ENCODE measurements around the gene DISP2.

The DISP2 gene

DNA sequence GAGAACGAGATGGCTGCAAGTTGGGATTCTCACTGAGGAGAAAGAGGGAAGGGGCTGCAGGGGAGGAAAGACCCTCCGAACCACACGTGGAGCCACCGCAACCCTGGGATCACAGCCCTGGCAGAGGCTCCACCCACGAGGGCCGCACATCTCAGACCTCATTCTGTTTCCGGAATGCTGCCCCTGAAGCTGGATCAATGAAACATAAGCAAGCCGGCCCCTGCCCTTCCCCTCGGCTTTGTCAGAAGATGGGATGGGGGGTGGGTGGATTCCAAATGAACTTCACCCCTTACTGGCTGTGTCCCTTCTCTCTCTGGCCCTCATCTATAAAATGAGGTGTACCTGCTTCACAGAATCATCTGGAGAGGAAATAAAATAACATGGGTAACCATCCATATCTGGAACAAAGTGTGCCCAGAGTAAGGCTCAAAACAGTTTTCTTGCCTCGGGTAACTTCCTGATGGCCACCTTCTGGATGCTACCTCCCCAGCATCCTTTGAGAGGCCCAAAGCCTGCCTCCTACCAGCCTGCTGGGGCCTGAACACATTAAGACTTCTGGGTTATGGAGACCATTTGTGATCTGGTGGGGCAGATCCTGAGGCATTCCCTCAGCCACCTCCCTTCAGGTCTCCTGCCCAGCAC is 12.7 kb upstream of the DISP2 start:
- no peak for DNase-seq

DNA sequence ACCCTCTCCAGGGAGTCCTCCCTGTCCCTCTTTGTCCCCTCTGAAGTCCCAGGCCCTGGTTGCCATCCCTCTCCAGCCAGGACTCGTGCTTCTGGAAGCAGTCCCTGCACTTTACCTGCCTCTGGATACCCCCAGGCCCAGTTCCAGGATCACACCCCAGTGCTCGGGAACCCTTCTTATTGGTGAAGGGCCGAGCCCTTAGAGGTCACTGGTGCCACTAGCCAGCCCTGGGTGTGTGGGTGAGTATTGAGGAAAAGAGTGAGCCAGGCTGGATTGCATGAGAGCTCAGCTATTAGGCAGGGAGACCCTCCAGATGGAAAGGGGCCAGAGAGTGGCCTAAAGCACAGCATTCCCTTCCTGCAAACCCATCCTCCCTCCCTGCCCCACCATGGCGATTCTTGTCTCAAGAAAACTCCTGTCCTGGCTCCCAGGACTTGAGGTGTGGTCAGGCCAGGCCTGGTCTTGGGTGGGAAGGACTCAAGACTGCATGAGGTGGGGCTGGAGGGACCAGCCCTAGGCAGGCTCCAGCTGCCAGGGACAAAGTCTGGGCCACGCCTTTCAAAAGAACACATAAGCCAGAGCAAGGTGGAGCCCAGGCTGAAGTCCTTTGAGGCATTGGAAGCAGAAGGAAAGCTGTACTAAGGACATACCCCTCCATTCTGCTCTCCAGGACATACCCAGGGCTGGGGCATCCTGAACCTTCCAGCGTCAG is 12.0 kb upstream of the DISP2 start:
- no peak for DNase-seq

DNA sequence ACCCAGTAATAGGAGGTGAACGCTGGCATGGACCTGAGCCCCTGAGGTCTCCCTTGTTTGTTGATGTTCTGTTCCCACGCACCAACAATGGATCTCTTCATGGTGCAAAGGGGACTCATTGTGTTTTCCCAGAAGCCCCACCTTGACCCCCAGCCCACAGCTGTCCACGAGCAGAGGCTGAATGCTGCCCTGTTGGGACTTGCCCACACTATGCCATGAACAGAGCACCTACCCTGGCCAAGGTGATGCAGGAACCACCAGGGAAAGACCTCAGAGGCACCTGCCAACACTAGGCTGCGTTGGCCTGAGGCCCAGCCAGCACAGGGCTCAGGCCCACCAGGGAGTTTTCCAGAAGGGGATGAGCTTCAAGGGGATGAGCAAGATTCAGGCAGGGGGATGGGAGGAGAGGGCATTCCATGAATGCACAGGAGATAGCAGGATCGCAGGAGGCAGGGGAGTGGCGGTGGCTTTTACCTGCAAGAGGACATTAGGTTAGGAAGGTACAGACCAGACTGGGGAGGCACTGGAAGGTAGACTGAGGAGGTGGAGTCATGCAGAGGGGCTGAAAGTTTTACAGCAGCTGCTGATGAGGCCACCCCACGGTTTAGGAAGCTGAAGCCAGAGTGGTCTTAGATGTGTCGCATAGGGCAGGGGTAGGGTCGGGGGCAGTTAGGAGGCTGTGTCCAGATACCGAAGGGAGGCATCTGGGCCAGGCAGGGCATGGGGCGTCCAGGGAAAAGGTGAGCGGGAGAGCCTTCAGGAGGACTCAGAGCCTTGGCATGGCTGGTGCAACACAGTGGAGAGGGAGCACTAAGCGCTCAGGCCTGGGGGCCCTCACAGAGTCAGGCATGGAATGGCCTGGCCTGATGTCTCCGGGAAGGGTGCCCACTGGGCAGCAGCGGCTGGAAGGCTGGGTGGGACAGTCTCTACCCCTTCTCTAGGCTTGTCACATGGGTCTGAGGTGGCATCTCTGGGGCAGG is 11.2 kb upstream of the DISP2 start:
- DNase-seq: no peak

DNA sequence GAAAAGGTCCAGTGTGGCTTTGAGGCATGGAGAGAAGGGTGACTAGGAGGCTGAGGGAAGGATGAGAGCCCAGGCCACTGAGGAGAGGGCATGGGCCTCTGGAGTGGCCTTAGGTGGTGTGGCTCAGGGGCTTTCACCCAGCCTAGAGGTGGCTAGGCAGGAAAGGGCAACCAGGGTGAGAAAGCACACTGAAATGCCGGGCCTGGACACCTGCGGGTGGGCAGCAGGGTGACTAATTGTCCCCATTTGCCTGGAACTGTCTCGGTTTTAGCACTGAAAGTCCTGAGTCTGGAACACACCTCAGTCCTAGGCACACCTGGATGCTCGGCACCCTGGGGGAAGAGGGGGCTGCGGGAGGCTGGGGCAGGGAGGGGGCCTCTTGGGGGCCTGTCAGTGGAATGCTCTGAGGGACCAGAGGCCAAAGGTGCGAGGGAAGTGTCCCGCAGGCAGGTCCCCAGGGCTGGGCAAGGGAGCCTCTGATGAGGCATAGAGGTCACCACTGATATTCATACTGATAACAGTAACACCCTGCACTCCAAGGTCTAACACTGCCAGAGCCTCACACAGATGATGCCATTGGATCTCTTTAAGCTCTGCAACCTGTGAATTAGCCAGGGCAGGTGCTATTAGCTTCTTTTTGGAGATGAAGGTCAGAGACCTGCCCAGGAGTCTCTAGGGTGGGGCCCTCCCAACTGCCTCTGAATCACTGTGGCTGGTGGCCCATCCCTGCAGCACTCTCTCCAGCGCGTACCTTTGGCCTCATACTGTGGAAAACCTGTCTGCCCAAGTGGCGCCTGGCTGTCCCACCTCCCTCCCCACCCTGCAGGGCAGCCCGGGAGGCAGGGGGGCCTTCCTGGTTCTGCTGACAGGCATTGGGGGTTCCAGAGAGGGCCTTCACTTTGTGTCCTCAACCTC is 10.2 kb upstream of the DISP2 start:
- no peak for DNase-seq

DNA sequence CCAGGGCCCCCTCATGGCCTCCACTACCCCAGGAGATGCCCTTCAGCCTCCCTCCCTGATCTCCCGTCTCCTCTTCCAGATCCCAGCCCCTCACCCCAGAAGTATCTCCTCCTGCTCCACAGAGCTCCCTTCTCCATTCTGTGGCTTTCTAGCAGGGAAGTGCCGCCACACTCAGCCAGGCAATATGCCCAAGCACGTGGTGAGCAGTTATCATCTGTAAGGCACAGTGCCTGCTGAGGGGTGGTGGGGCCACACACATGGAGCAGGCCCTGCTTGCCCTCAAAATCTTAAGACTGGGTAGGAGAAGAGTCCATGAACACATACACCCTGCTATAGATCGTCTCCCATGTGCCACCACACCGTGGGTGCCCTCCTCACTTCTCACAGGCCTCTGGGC is 9.5 kb upstream of the DISP2 start:
- no peak for DNase-seq

DNA sequence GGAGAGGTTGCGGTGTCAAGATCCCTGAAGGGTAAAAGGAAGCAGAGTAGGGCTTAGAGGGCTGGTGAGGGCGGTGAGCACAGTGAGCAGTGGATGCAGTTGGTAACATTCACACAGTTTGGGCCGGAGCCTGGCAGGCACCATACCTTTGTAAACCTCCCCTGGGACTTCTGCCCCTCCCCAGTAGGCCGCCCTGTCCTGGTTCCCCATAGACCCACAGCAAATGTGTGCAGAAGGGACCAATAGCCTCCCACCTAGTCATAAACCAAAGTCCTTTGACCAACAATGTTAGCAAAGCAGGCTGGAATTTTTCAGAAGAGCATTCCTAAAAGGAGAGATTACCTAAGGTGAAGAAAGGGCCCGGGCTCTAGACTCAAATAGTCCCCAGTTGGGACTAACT is 8.9 kb upstream of the DISP2 start:
- no peak for DNase-seq

DNA sequence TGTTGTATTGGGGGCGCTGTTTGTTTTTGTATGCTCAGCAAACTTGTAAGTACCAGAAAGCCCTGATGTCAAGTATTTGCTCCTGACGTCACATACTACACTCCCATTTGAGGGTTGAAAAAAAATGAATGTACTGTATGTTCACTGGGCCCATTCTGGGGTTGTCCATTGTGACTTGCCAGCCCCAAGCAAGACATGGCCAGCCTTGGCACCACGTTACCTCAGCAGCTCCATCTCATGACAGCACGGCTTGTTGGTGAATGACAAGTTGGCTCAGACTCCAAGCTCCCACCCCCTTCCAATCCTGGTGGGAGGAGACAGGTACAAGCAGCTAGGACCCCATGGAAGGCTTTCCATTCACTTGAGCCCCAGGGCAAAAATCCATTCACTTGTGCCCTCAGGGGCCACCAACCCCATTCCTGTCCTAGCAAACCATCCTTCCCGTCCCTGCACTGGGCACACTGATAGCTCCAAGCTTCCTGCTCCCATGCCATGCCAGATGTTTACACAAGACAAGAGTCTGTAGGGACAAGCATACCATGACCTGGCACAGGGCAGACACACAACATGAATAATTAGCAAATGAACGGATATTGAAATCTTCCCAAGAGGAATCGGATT is 5.6 kb upstream of the DISP2 start:
- DNase-seq: peak; percentile 43

DNA sequence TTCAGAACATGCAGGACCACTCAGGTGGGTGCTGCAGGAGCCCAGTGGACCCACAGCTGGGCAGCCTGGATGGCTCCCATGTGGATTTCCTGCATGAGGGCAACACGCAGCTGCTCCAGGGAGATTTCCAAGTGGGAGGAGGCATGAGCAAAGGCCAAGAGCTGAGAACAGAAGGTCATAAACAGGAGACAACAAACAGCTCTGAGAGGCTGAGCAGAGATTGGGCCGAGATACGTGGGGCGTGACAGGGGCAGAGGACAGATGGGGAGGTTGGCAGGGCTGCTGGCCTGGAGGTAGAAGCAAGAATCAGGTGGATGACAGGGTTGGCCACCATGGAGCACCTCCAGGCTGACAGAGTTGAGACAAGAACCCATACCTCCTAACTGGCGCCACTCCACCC is 4.3 kb upstream of the DISP2 start:
- peak; percentile 34 for DNase-seq

DNA sequence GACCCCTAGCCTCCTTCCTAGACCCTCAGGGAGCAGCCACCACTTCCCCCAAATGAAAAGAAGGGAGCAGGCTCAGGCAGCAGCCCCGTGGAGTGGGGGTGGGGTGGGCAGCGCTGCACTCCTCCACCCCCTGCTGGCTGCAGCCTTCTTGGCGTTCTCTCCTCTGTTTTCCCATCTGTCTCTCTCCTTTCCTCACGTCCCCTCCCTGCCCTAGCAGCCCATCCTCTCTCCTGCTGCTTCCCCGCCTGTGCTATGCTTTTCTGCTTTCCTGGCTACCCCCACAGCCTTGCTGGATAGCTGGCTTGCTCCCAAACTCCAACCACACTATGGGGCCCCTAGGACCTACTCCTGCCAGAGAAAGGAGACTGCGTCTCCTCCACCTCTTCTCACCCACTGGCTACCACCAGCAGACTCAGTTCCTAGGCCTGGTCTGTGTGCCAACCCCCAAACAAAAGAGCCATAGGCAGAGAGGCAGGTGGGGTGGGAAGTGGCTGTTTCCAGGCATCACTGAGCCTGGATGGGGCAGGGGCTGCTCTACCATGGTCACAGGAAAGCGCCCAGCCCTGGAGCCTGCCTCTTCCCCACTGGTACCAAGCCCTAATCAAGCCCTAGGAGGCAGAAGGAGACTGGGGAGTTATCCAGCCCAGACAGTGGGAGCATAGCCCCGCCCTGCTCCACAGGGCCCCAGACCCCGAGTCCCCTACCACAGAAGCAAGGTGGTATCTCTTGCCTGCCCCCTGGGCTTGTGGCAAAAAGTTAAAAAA is 3.4 kb upstream of the DISP2 start:
- DNase-seq: peak; percentile 12

DNA sequence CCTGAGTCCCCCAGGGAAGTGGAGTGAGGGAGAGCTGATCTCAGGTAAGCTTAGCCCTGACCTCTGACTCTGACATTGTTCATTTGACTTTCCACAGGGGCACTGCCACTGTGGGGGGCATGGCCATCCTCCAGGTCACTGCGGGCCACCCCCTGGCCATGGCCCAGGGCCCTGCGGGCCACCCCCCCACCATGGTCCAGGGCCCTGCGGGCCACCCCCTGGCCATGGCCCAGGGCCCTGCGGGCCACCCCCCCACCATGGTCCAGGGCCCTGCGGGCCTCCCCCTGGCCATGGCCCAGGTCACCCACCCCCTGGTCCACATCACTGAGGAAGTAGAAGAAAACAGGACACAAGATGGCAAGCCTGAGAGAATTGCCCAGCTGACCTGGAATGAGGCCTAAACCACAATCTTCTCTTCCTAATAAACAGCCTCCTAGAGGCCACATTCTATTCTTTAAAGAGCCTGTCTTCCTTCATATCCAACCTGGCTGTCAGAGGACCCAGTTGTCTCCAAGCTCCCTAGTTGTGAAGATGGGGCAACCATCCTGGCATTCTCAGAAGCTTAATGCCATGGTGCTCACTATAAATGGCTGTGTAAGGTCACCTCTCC is 1.9 kb upstream of the DISP2 start:
- no peak for DNase-seq

DNA sequence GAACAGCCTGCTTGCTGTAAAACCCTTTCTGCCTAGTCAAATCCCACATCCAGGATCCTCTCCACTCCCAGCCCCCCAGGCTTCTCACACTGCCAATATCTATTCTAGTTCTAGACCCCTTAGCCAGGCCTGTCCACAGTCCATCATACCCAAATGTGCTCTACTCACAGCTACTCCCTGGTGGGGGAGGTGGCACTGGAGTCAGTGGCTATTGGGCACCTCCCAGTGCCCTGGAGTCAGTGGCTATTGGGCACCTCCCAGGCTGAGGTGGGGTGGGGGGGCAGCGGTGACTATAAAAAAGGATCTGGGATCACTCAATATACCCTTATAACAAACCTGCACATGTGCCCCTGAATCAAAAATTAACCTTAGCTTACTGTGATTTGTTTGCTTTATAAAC is 773 bp upstream of the DISP2 start:
- no peak for DNase-seq

DNA sequence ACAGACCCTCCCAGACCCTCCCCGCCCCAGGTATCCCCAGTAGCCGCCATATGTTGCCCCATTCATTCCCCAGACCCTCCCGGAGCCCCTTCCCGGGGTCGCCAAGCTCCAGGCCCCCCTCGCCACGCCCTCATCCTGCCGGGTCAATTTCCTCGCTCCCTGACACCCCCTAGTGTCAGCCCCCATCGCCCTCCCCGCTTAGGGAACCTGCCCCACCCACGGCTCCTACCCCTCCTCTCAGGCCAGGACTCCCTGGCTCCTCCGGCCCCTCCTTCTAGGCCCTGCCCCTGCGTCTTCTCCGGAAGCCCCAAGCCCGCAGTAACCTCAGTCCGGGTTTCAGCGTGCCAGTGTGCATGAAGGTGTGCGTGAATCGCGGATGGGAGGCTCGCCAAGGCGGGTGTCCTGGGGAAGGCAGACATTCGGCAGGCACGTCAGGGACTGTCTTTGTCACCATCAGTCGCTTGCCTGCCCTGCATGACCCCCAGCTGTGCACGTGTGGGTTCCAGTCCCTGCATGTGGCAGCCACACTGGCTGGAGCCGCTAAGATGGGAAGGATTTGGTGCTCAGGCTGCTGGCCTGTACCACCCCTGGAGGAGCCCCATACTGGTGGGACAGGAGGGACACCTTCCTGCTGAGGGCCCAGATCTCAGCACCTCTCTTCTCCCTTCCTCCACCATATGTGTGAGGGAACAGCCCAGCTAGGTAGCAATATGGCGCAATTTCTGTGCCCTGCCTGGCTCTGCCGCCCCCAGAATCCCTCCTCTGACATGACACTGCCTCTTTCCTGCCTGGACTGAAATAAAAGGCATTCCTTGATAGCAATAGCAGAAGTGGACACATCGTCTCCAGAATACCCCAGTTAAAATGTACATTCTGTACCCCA is 693 bp downstream of the DISP2 start:
- DNase-seq: peak; percentile 55

DNA sequence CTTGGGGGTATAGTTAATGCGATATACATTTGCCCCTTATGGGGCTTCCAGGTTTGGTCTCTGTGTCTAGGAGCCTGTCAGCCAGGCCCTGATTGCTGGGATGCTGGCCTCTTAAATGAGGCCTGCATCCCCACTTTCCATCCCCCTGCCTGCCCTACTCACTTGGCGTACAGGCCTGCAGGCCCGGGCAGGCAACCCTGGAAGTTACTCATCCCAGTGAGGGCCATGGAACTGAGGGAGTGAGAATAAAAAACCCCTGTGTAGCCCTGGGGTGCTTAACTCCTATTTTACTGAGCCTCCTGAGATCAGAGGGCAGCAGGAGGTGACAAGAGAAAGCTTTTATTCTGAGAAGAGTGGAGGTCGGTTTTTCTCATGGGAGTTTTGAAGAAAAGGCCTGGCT is 2.0 kb downstream of the DISP2 start:
- no peak for DNase-seq

DNA sequence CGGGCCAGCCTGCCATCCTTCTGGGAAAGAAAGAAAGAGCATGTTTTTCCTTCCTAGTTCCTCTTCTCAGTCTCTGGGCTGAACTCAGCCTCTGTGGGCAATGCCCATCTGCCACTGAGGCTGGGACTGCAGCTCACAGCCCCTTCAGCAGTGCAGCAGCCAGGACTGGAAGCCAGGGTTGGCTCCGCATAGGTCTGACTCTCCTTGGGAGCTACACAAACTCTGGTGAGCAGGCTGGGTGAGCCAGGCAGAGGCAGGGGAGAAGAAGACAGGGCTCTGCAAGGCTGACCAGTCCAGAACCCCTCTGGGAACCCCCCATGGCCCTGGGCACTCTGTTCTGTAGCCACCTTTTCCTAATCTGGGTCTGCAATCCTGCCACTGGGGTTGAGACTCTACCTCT is 3.6 kb downstream of the DISP2 start:
- DNase-seq: no peak

DNA sequence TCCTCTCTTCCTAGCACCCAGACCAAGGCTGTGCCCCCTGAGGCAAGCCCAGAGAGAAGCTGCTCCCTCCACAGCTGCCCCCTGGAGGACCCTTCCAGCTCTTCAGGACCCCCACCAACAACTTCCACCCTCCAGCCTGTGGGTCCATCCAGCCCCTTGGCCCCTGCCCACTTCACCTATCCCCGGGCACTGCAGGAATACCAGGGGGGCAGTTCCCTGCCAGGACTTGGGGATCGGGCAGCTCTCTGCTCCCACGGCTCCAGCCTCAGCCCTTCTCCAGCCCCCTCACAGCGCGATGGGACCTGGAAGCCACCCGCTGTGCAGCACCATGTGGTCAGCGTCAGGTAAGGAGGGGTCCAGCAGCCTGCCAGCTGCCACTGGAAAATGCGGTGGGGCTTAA is 5.6 kb downstream of the DISP2 start:
- DNase-seq: no peak

DNA sequence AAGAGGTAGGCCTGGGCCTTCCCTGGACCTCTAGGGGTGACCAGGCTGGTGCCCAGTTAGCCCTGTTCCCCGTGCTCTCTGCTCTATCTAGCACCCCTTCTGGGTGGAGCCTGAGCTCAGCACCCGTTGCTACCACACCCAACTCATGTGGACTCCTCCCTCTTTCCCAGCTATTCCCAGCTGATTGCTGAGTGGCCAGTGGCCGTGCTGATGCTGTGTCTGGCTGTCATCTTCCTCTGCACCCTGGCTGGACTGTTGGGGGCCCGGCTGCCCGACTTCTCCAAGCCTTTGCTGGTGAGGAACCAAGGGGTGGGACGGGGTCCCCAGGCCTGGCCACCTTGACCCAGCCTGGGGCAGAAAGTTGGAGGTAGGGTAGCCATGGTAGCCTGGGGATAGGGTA is 6.2 kb downstream of the DISP2 start:
- DNase-seq: no peak

DNA sequence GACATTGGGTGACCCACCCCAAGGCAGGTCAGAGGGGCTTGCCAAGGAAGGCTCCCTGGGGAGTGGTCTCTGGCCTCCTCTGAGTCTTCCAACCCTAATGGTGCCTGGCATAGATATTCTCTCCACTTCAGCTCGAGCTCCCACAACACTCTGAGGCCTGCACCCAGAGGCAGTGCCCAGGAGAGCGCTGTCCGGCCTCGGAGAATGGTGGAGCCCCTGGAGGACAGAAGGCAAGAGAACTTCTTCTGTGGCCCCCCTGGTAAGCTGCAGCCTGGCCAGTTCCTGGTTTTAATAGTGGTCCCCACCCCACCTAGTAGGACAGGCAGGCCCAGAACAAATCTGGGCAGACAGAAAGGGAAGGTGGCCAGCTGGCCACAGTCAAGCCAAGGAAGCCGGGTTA is 7.0 kb downstream of the DISP2 start:
- no peak for DNase-seq

DNA sequence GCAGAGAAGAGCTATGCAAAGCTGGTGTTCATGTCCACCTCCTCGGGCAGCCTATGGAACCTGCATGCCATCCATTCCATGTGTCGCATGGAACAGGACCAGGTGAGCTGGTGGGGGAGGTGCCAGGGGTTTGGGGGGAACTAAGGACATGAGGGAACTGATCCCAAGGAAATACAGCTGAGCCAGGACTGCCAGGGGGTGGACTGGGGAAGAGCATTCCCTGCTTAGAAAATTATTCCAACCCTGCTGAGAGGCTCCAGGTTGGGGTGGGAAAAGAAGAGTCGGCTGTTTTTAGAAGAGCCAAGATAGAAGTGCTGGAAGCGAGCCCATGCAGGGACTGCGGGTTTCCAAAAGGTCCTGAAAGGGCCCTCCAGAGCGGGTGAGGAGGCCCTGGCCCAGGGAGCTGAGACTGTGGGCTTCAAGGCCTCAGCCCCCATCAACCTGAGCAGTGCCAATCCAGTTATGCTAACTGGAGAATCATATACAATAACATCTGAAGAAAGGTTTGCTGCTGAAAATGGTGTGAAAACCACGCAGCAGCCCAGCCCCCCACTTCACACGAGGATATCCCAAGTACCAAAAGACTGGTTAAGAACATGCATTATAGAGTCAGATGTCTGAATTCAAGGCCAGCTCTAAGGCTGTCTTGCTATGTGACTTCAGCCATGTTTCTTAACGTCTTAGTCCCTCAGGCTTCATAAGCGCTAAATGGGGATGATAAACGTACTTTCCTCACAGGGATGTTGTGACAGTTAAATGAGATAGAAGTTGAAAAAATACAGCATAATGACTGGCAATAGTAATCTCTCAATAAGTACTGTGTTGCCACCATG is 7.8 kb downstream of the DISP2 start:
- DNase-seq: no peak

All from DMS53 (cell line).